A549 (cell line): ENCODE data around the gene PLTP. TPM values are rescaled to one million over a fixed set of nuclear protein-coding genes. Genes with fewer than 3 reads are reported as not detected.

Experiments used
- ATAC-seq, 2 experiments: fragments of 200-7000 bp in 1 of 2; fragments of >200 bp in 1 of 2; cut with Nextera tagmentation in 1 of 2; cut with Tn5 transposase in 1 of 2; 3 replicates each; pipeline versions ENCODE4 v1.8.0 to v1.9.1; 2018 to 2020; ENCODE audit warnings: mild to moderate bottlenecking in 1 of 2, moderate library complexity in 1 of 2
- CTCF ChIA-PET: fragments of 300-600 bp; sonication (Branson Sonifier 250); formaldehyde crosslinking; extraction: SDS; loops from one replicate; lab custom pipeline; 2021; ENCODE audit warnings: antibody characterized with exemption, inconsistent platforms; lab: Yijun Ruan, JAX
- POLR2A ChIA-PET: fragments of 350-600 bp; formaldehyde crosslinking; extraction: SDS; loops from one replicate; lab custom pipeline; 2021; ENCODE audit warnings: antibody characterized with exemption, inconsistent platforms; lab: Yijun Ruan, JAX
- DNase-seq, 2 experiments: peaks; one replicate each; pipeline versions ENCODE4 v3.0.0 to v3.0.0-alpha.2; 2011 to 2016; ENCODE audit warnings: low read depth in 1 of 2, low spot score in 1 of 2
- FAIRE-seq: peaks from 2 replicates; lab custom pipeline; 2011; peaks lifted over from hg19 to GRCh38; lab: Jason Lieb, UNC
- H3K27ac ChIP-seq, 2 experiments: fragments of >200 bp; sonication (Bioruptor Twin); formaldehyde crosslinking; 3 replicates each; pipeline ENCODE4 v1.5.1; 2016 to 2017
- H3K4me1 ChIP-seq: fragments of >200 bp; sonication (Bioruptor Twin); formaldehyde crosslinking; 3 replicates; pipeline ENCODE4 v1.6.1; 2016
- H3K4me2 ChIP-seq: fragments of >200 bp; sonication (Bioruptor Twin); formaldehyde crosslinking; 3 replicates; pipeline ENCODE4 v1.6.1; 2016
- H3K4me3 ChIP-seq: fragments of >200 bp; sonication (Bioruptor Twin); formaldehyde crosslinking; 3 replicates; pipeline ENCODE4 v1.5.1; 2016
- H3K9me3 ChIP-seq: fragments of >200 bp; sonication (Bioruptor Twin); formaldehyde crosslinking; 3 replicates; pipeline ENCODE4 v1.6.1; 2016
- CBX8 ChIP-seq: fragments of 200-600 bp; sonication (generic); IDR thresholded peaks from 2 replicates; pipeline ENCODE4 v1.6.1; 2016
- CHD2 ChIP-seq: fragments of 150-350 bp; IDR thresholded peaks from 2 replicates; pipeline ENCODE4 v1.6.1; 2014; ENCODE audit warnings: low read length; ENCODE audit not compliant: partially characterized antibody
- EHF ChIP-seq: fragments of 250-450 bp; sonication (Bioruptor Pico); IDR thresholded peaks from 2 replicates; pipeline ENCODE4 v1.5.0; 2020; ENCODE audit warnings: mild to moderate bottlenecking
- EHMT2 ChIP-seq: fragments of 200-600 bp; sonication (generic); IDR thresholded peaks from 2 replicates; pipeline ENCODE4 v1.6.1; 2016; ENCODE audit warnings: antibody characterized with exemption, low read depth, mild to moderate bottlenecking, moderate library complexity
- ESRRA ChIP-seq: fragments of 150-350 bp; IDR thresholded peaks from 2 replicates; pipeline ENCODE4 v1.6.1; 2014; ENCODE audit warnings: mild to moderate bottlenecking, low read length, borderline replicate concordance
- FOSB ChIP-seq: fragments of 250-450 bp; sonication (Bioruptor Pico); IDR thresholded peaks from 2 replicates; pipeline ENCODE4 v1.5.0; 2020; ENCODE audit warnings: mild to moderate bottlenecking, moderate library complexity
- FOSL2 ChIP-seq, 2 experiments: fragments of 450-650 bp in 1 of 2; fragments of >200 bp in 1 of 2; sonication (Bioruptor Twin) in 1 of 2; formaldehyde crosslinking; IDR thresholded peaks; 2 replicates each; pipeline versions ENCODE4 v1.5.0 to v1.6.1; 2016 to 2020; ENCODE audit warnings: mild to moderate bottlenecking in 1 of 2, moderate library complexity in 1 of 2
- FOXS1 ChIP-seq: fragments of 250-450 bp; sonication (Bioruptor Pico); IDR thresholded peaks from 2 replicates; pipeline ENCODE4 v1.5.0; 2020; ENCODE audit warnings: mild to moderate bottlenecking, moderate library complexity
- HEYL ChIP-seq: fragments of 250-450 bp; sonication (Bioruptor Pico); IDR thresholded peaks from 2 replicates; pipeline ENCODE4 v1.8.0; 2021; ENCODE audit warnings: mild to moderate bottlenecking, moderate library complexity
- JUN ChIP-seq, 2 experiments: fragments of >200 bp; sonication (Bioruptor Twin); formaldehyde crosslinking; IDR thresholded peaks; 2 replicates in 1 of 2; 3 replicates in 1 of 2; pipeline ENCODE4 v1.6.1; 2016 to 2017
- MYC ChIP-seq: IDR thresholded peaks from 2 replicates; pipeline ENCODE4 v1.6.1; 2012; ENCODE audit warnings: mild to moderate bottlenecking, inconsistent platforms, low read length, improper control_type of control experiment, borderline replicate concordance
- RAD21 ChIP-seq, 2 experiments: fragments of >200 bp in 1 of 2; sonication (Bioruptor Twin) in 1 of 2; formaldehyde crosslinking in 1 of 2; IDR thresholded peaks in 1 of 2; conservative IDR thresholded peaks in 1 of 2; 2 replicates in 1 of 2; 3 replicates in 1 of 2; pipeline ENCODE4 v1.6.1; 2012 to 2018; ENCODE audit warnings: inconsistent platforms in 1 of 2
- RCOR1 ChIP-seq: fragments of 150-350 bp; IDR thresholded peaks from 2 replicates; pipeline ENCODE4 v1.6.1; 2014; ENCODE audit warnings: antibody characterized with exemption, low read length, low read depth
- RNF2 ChIP-seq: fragments of 200-600 bp; sonication (generic); IDR thresholded peaks from 2 replicates; pipeline ENCODE4 v1.6.1; 2016; ENCODE audit warnings: low read depth, mild to moderate bottlenecking, antibody characterized with exemption, moderate library complexity, borderline replicate concordance
- ZC3H11A ChIP-seq: fragments of 450-650 bp; IDR thresholded peaks from 2 replicates; pipeline ENCODE4 v1.6.1; 2014; ENCODE audit warnings: antibody characterized with exemption, mild to moderate bottlenecking
- ZFP36 ChIP-seq: fragments of 450-650 bp; IDR thresholded peaks from 2 replicates; pipeline ENCODE4 v1.6.1; 2014; ENCODE audit warnings: borderline replicate concordance; ENCODE audit not compliant: partially characterized antibody
- ZSCAN20 ChIP-seq: fragments of 250-450 bp; sonication (Bioruptor Pico); IDR thresholded peaks from 2 replicates; pipeline ENCODE4 v1.8.0; 2022; ENCODE audit warnings: mild to moderate bottlenecking, moderate library complexity
- WGBS: methylation state at CpG from one replicate; pipeline ENCODE4 v1.1.6; 2017; ENCODE audit errors: missing lambda C conversion rate; 5-methylcytosine and 5-hydroxymethylcytosine counted together
- polyA plus RNA-seq, 4 experiments: library from polyadenylated mRNA; depleted of rRNA in 3 of 4; stranded (reverse); fragments of >200 nt; fragmentation: RNase III in 1 of 4; extraction: RNeasy Plus Mini Kit Qiagen cat#74134 plus additional on column Dnase treatment in 1 of 4; gene quantifications; 2 replicates in 3 of 4; 3 replicates in 1 of 4; pipeline ENCODE4 v1.2.3, GENCODE V29; 2011 to 2017
- TF ChIP-seq, protein P1 (sequence below): IDR thresholded peaks from 2 replicates; pipeline ENCODE4 v1.6.1; 2012; ENCODE audit warnings: low read depth, borderline replicate concordance
- TF ChIP-seq, protein P2 (sequence below): fragments of 150-350 bp; IDR thresholded peaks from 2 replicates; pipeline ENCODE4 v1.6.1; 2014; ENCODE audit warnings: low read depth, mild to moderate bottlenecking, low read length
- TF ChIP-seq, protein P3 (sequence below): fragments of >200 bp; sonication (Bioruptor Twin); formaldehyde crosslinking; IDR thresholded peaks from 2 replicates; pipeline ENCODE4 v1.6.1; 2016

PLTP gene
- polyA plus RNA-seq, 2 of the 4 experiments (the other 2 are of a cell fraction), result 1.6 to 2.7 TPM

DNA sequence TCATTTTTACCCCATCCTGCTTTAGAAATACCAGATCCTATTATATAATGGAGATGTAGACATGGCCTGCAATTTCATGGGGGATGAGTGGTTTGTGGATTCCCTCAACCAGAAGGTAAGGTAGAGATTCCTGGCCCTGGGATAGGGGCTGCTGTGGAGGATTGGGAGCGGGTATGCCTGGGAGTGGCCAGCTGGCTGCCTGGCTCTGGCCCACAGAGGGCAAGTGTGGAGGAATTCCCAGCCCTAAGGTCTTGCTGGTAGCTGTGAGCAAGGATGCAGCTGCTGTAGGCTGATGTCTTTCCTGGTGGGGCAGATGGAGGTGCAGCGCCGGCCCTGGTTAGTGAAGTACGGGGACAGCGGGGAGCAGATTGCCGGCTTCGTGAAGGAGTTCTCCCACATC, 14.3 kb downstream of the PLTP start:
- ChIA-PET CTCF (interaction anchor here (1.3 to 1.7 kb wide), 3 partner anchors 65 to 99 kb away, joined by 3 to 7 read pairs (median 6); no protein-coding TSS in a partner anchor), POLR2A (no interaction called here)
- H3K27ac ChIP-seq, result no peak overlapping the region
- WGBS, result 98% methylated on average over 7 of the region's 7 CpGs
- H3K4me2 ChIP-seq, result no peak overlapping the region
- FAIRE-seq (no peak), ATAC-seq (no peak), DNase-seq (no peak)
- H3K4me3 ChIP-seq, result no peak overlapping the region
- H3K9me3 ChIP-seq, result no peaks in the 10 kb centered on the region
- H3K4me1 ChIP-seq, result no peaks in the 10 kb centered on the region; the same call in 2 of the 3 replicates
- TF ChIP-seq ZC3H11A (no peak), EHMT2 (no peak), FOXS1 (CRISPR knock-in tag) (no peak), EHF (no peak)

DNA sequence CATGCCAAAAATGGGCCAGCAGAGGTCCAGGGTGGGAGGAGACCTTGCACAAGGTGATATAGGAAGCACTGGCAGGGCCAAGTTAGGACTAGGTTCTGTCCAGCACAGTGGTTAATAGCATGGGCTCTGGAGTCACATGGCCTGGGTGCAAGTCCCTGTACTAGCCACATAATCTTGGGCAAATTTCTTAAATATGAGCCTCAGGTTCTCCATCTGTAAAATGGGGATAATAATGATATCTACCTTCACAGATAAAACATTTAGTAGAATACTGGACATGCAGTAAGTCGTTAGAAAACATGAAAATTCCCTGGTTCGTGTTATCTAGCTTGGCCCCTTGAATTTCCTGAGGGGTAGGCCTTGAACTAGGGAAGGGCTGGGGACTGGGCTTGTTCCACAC, 14.7 kb downstream of the PLTP start:
- FAIRE-seq, result no peak
- Histone ChIP-seq H3K27ac (no peak overlapping the region), H3K4me1 (peaks cover 1% of the 10 kb centered on the region; the same call in 2 of the 3 replicates), H3K9me3 (no peaks in the 10 kb centered on the region), H3K4me2 (no peak overlapping the region), H3K4me3 (no peak overlapping the region)
- TF ChIP-seq ZSCAN20 (CRISPR knock-in tag), result no peak
- no peak for TF ChIP-seq HEYL (CRISPR knock-in tag)
- TF ChIP-seq ESRRA, result no peak
- TF ChIP-seq, protein P1, sequence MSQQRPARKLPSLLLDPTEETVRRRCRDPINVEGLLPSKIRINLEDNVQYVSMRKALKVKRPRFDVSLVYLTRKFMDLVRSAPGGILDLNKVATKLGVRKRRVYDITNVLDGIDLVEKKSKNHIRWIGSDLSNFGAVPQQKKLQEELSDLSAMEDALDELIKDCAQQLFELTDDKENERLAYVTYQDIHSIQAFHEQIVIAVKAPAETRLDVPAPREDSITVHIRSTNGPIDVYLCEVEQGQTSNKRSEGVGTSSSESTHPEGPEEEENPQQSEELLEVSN, result no peak
- no peak for TF ChIP-seq CBX8
- no peak for TF ChIP-seq RNF2
- TF ChIP-seq, protein P2, sequence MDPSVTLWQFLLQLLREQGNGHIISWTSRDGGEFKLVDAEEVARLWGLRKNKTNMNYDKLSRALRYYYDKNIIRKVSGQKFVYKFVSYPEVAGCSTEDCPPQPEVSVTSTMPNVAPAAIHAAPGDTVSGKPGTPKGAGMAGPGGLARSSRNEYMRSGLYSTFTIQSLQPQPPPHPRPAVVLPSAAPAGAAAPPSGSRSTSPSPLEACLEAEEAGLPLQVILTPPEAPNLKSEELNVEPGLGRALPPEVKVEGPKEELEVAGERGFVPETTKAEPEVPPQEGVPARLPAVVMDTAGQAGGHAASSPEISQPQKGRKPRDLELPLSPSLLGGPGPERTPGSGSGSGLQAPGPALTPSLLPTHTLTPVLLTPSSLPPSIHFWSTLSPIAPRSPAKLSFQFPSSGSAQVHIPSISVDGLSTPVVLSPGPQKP, result no peak
- TF ChIP-seq JUN (IDR thresholded peaks at IDR 0.05), result no peak
- no peak for TF ChIP-seq MYC
- WGBS, result 66% methylated on average over 2 of the region's 2 CpGs
- POLR2A ChIA-PET, result no interaction called here
- no peak for ATAC-seq
- no peak for DNase-seq
- CTCF ChIA-PET, result interaction anchor here (0.7 to 1.7 kb wide), 5 partner anchors 66 to 98 kb away, joined by 3 to 7 read pairs (median 4); no protein-coding TSS in a partner anchor

DNA sequence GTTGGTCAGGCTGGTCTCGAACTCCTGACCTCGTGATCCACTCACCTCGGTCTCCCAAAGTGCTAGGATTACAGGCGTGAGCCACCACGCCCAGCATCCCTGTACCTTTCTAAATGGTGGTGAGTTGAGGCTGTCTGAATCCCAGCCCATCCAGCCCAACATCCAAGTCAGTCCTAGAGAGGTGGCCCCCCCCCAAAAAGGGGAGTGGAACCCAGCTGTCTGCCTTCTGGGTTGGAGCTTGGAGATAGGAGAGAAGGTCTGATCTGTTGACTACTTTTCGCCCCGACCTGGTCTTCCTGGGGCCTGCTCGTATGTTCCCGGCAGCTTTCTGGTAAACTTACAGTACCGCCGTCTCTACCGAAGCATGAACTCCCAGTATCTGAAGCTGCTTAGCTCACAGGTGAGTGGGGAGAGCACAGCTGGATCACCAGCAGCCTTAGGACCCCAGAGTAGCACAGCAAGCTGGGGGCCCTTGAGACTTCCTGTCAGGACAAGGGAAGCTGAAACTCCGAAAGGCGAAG, 15.3 kb downstream of the PLTP start:
- ChIA-PET POLR2A (no interaction called here), CTCF (interaction anchor here (0.7 to 1.7 kb wide), 5 partner anchors 66 to 98 kb away, joined by 3 to 7 read pairs (median 4); no protein-coding TSS in a partner anchor)
- no peak for TF ChIP-seq FOSB
- no peak for TF ChIP-seq CHD2
- TF ChIP-seq FOSL2 (IDR thresholded peaks at IDR 0.05), result no peak
- TF ChIP-seq FOSL2 (CRISPR knock-in tag; IDR thresholded peaks at IDR 0.05), result no peak
- no peak for TF ChIP-seq HEYL (CRISPR knock-in tag)
- TF ChIP-seq, protein P3, sequence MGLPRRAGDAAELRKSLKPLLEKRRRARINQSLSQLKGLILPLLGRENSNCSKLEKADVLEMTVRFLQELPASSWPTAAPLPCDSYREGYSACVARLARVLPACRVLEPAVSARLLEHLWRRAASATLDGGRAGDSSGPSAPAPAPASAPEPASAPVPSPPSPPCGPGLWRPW, result no peak
- TF ChIP-seq ZFP36, result no peak
- TF ChIP-seq EHF, result no peak
- no peak for TF ChIP-seq RAD21 (conservative IDR thresholded peaks at IDR 0.05 in 1 of 2, IDR thresholded peaks at IDR 0.05 in 1 of 2)
- TF ChIP-seq RCOR1, result no peak
- no peak overlapping the region for H3K27ac ChIP-seq
- no peak overlapping the region for H3K4me2 ChIP-seq
- DNase-seq (no peak), ATAC-seq (no peak), FAIRE-seq (no peak)
- H3K4me1 ChIP-seq, result peaks cover 7% of the 10 kb centered on the region
- no peaks in the 10 kb centered on the region for H3K9me3 ChIP-seq
- WGBS, result 92% methylated on average over 13 of the region's 14 CpGs
- H3K4me3 ChIP-seq, result no peak overlapping the region
